HepG2 (cell line): Measurements from ENCODE around the gene MAN1B1. TPM values are rescaled to one million over a fixed set of nuclear protein-coding genes. Genes with fewer than 3 reads are reported as not detected.

Experiments
- BCL3 ChIP-seq: sonication (generic); formaldehyde crosslinking; IDR thresholded peaks from 2 replicates; pipeline ENCODE4 v1.5.1; 2020; ENCODE audit warnings: mild to moderate bottlenecking, missing genetic modification reagents, moderate library complexity
- ELF4 ChIP-seq: sonication (generic); formaldehyde crosslinking; IDR thresholded peaks from 2 replicates; pipeline ENCODE4 v1.5.0; 2020; ENCODE audit warnings: missing genetic modification reagents, mild to moderate bottlenecking, moderate library complexity, borderline replicate concordance
- FLYWCH1 ChIP-seq: sonication (generic); formaldehyde crosslinking; IDR thresholded peaks from 2 replicates; pipeline ENCODE4 v1.8.1; 2023; ENCODE audit warnings: mild to moderate bottlenecking, missing genetic modification reagents
- HDAC1 ChIP-seq: sonication (generic); formaldehyde crosslinking; IDR thresholded peaks from 2 replicates; pipeline ENCODE4 v1.5.1; 2020; ENCODE audit warnings: mild to moderate bottlenecking, missing genetic modification reagents
- LBX2 ChIP-seq: sonication (generic); formaldehyde crosslinking; IDR thresholded peaks from 2 replicates; pipeline ENCODE4 v1.5.0; 2020; ENCODE audit warnings: missing genetic modification reagents, mild to moderate bottlenecking, borderline replicate concordance
- MED1 ChIP-seq: sonication (generic); formaldehyde crosslinking; IDR thresholded peaks from 2 replicates; pipeline ENCODE4 v1.4.0; 2020; ENCODE audit warnings: missing genetic modification reagents
- MYPOP ChIP-seq: sonication (generic); formaldehyde crosslinking; IDR thresholded peaks from 2 replicates; pipeline ENCODE4 v1.8.1; 2023; ENCODE audit warnings: mild to moderate bottlenecking, moderate library complexity, missing genetic modification reagents
- NAIF1 ChIP-seq: sonication (generic); formaldehyde crosslinking; IDR thresholded peaks from 2 replicates; pipeline ENCODE4 v1.5.0; 2020; ENCODE audit warnings: mild to moderate bottlenecking, missing genetic modification reagents, borderline replicate concordance
- NCOA2 ChIP-seq: sonication (generic); formaldehyde crosslinking; IDR thresholded peaks from 2 replicates; pipeline ENCODE4 v1.8.0; 2022; ENCODE audit warnings: inconsistent platforms
- PHF8 ChIP-seq: sonication (generic); formaldehyde crosslinking; IDR thresholded peaks from 2 replicates; pipeline ENCODE4 v1.5.0; 2020; ENCODE audit warnings: missing genetic modification reagents
- POLR2G ChIP-seq: fragments of 200-400 bp; formaldehyde crosslinking; IDR thresholded peaks from 2 replicates; pipeline ENCODE4 v1.6.1; 2018; ENCODE audit warnings: mild to moderate bottlenecking, low read depth, low read length, moderate library complexity
- SMARCE1 ChIP-seq: fragments of 450-650 bp; IDR thresholded peaks from 2 replicates; pipeline ENCODE4 v1.6.1; 2017; ENCODE audit warnings: borderline replicate concordance
- TAF15 ChIP-seq: fragments of 200-400 bp; formaldehyde crosslinking; IDR thresholded peaks from one replicate; pipeline ENCODE4 v1.6.1; 2018; ENCODE audit warnings: mild to moderate bottlenecking, low read depth, low read length; ENCODE audit not compliant: poor library complexity, severe bottlenecking
- ZFP41 ChIP-seq: sonication (generic); formaldehyde crosslinking; IDR thresholded peaks from 2 replicates; pipeline ENCODE4 v1.4.0; 2020; ENCODE audit warnings: mild to moderate bottlenecking, missing genetic modification reagents, borderline replicate concordance
- ZFX ChIP-seq: sonication (generic); formaldehyde crosslinking; IDR thresholded peaks from 2 replicates; pipeline ENCODE4 v1.4.0; 2020; ENCODE audit warnings: mild to moderate bottlenecking, low read depth, missing genetic modification reagents, moderate library complexity
- ZMYM4 ChIP-seq: sonication (generic); formaldehyde crosslinking; IDR thresholded peaks from 2 replicates; pipeline ENCODE4 v1.8.1; 2023; ENCODE audit warnings: mild to moderate bottlenecking, missing genetic modification reagents
- ZNF121 ChIP-seq: sonication (generic); formaldehyde crosslinking; IDR thresholded peaks from 2 replicates; pipeline ENCODE4 v1.5.0; 2020; ENCODE audit warnings: mild to moderate bottlenecking, missing genetic modification reagents
- ZNF33A ChIP-seq: sonication (generic); formaldehyde crosslinking; IDR thresholded peaks from 2 replicates; pipeline ENCODE4 v1.5.1; 2020; ENCODE audit warnings: missing genetic modification reagents, mild to moderate bottlenecking, moderate library complexity, borderline replicate concordance
- ZNF552 ChIP-seq: sonication (generic); formaldehyde crosslinking; IDR thresholded peaks from 2 replicates; pipeline ENCODE4 v1.9.0; 2022; ENCODE audit warnings: missing genetic modification reagents, mild to moderate bottlenecking, borderline replicate concordance
- ZNF619 ChIP-seq: sonication (generic); formaldehyde crosslinking; IDR thresholded peaks from 2 replicates; pipeline ENCODE4 v1.4.0; 2020; ENCODE audit warnings: mild to moderate bottlenecking, missing genetic modification reagents
- ZNF768 ChIP-seq: sonication (generic); formaldehyde crosslinking; IDR thresholded peaks from 2 replicates; pipeline ENCODE4 v1.4.0; 2020; ENCODE audit warnings: missing genetic modification reagents
- polyA plus RNA-seq, 8 experiments: library from polyadenylated mRNA; depleted of rRNA in 3 of 8; stranded (reverse) in 7 of 8; unstranded in 1 of 8; fragments of >200 nt; fragmentation: Illumina TruSeq in 4 of 8; extraction: Trizol in 4 of 8; gene quantifications; 2 replicates each; pipeline versions ENCODE4 v1.2.1 to v1.2.3, GENCODE V29; 2011 to 2016; ENCODE audit warnings: low read depth in 4 of 8, missing spikeins in 1 of 8, mixed read lengths in 1 of 8; ENCODE audit not compliant: insufficient read depth in 1 of 8
- total RNA-seq, 5 experiments: library from RNA; depleted of rRNA; stranded (reverse); fragments of >200 nt; fragmentation: Illumina TruSeq; extraction: Trizol; gene quantifications; 2 replicates each; pipeline ENCODE4 v1.2.3, GENCODE V29; 2016; ENCODE audit warnings: low read depth in 1 of 5
- TF ChIP-seq, protein P1 (sequence below): fragments of 450-650 bp; IDR thresholded peaks from 2 replicates; pipeline ENCODE4 v1.6.1; 2017
- TF ChIP-seq, protein P2 (sequence below): IDR thresholded peaks from 2 replicates; pipeline ENCODE4 v1.6.1; 2018; ENCODE audit warnings: missing genetic modification reagents, mild to moderate bottlenecking, missing compliant biosample characterization
- TF ChIP-seq, protein P3 (sequence below): sonication (generic); formaldehyde crosslinking; IDR thresholded peaks from 2 replicates; pipeline ENCODE4 v1.5.0; 2020; ENCODE audit warnings: missing genetic modification reagents, mild to moderate bottlenecking, borderline replicate concordance

MAN1B1 gene
- total and polyA plus RNA-seq, 2 of the 13 experiments (the other 11 are each of a cell fraction or from before 2014, with no cell fraction given) = 48.9 to 59.5 TPM

GRCh38 chr9:137070906-137071275 lies 15.9 kb upstream of the MAN1B1 start (continued):
- TF ChIP-seq, protein P1, sequence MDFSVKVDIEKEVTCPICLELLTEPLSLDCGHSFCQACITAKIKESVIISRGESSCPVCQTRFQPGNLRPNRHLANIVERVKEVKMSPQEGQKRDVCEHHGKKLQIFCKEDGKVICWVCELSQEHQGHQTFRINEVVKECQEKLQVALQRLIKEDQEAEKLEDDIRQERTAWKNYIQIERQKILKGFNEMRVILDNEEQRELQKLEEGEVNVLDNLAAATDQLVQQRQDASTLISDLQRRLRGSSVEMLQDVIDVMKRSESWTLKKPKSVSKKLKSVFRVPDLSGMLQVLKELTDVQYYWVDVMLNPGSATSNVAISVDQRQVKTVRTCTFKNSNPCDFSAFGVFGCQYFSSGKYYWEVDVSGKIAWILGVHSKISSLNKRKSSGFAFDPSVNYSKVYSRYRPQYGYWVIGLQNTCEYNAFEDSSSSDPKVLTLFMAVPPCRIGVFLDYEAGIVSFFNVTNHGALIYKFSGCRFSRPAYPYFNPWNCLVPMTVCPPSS = no peak
- TF ChIP-seq ZFP41 = 0 out of 2 replicates have a peak, but pooled peaks have one; percentile 64
- TF ChIP-seq ZNF33A = no peak
- TF ChIP-seq, protein P2, sequence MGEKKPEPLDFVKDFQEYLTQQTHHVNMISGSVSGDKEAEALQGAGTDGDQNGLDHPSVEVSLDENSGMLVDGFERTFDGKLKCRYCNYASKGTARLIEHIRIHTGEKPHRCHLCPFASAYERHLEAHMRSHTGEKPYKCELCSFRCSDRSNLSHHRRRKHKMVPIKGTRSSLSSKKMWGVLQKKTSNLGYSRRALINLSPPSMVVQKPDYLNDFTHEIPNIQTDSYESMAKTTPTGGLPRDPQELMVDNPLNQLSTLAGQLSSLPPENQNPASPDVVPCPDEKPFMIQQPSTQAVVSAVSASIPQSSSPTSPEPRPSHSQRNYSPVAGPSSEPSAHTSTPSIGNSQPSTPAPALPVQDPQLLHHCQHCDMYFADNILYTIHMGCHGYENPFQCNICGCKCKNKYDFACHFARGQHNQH = peak; percentile 38; the same call in 1 of the 2 replicates
- peak; percentile 64 for TF ChIP-seq PHF8 (CRISPR knock-in tag)
- peak; percentile 71 for TF ChIP-seq ZFX (CRISPR knock-in tag)
- TF ChIP-seq ELF4 (CRISPR knock-in tag) = no peak
- peak; percentile 2; the same call in 1 of the 2 replicates for TF ChIP-seq POLR2G
- TF ChIP-seq SMARCE1 = no peak
- TF ChIP-seq LBX2 (CRISPR knock-in tag) = 0 out of 2 replicates have a peak, but pooled peaks have one; percentile 6
- TF ChIP-seq MYPOP (CRISPR knock-in tag) = peak; percentile 61; the same call in 1 of the 2 replicates
- TF ChIP-seq FLYWCH1 (CRISPR knock-in tag) = no peak
- TF ChIP-seq ZNF619 (CRISPR knock-in tag) = peak; percentile 43; the same call in 1 of the 2 replicates
- TF ChIP-seq ZMYM4 = 0 out of 2 replicates have a peak, but pooled peaks have one; percentile 1
- no peak for TF ChIP-seq NAIF1
- peak; percentile 36; the same call in 1 of the 2 replicates for TF ChIP-seq NCOA2 (CRISPR knock-in tag)
- TF ChIP-seq BCL3 (CRISPR knock-in tag) = peak; percentile 58; the same call in 1 of the 2 replicates
- TF ChIP-seq MED1 = no peak
- TF ChIP-seq ZNF121 = peak; percentile 64
- TF ChIP-seq ZNF768 = no peak
- peak; percentile 0 for TF ChIP-seq TAF15
- TF ChIP-seq, protein P3, sequence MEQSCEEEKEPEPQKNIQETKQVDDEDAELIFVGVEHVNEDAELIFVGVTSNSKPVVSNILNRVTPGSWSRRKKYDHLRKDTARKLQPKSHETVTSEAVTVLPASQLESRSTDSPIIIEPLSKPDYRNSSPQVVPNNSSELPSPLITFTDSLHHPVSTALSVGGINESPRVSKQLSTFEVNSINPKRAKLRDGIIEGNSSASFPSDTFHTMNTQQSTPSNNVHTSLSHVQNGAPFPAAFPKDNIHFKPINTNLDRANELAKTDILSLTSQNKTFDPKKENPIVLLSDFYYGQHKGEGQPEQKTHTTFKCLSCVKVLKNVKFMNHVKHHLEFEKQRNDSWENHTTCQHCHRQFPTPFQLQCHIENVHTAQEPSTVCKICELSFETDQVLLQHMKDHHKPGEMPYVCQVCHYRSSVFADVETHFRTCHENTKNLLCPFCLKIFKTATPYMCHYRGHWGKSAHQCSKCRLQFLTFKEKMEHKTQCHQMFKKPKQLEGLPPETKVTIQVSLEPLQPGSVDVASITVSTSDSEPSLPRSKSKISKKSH = 0 out of 2 replicates have a peak, but pooled peaks have one; percentile 50
- no peak for TF ChIP-seq ZNF552 (CRISPR knock-in tag)
- peak; percentile 18; the same call in 1 of the 2 replicates for TF ChIP-seq HDAC1 (CRISPR knock-in tag)
